HG02610 (cell line): ENCODE results near the gene ITLN1.
"Not testable (repeated sequence)": the region's sequence is repeated elsewhere in the genome, so short reads cannot be mapped to it uniquely, and the experiment has no call there.

Source experiments
- ATAC-seq: cut with Tn5 transposase; IDR thresholded peaks from one replicate; pipeline ENCODE4 v1.9.1; 2021; ENCODE audit warnings: mild to moderate bottlenecking, moderate library complexity; ENCODE audit not compliant: unreplicated experiment

ITLN1 gene

DNA sequence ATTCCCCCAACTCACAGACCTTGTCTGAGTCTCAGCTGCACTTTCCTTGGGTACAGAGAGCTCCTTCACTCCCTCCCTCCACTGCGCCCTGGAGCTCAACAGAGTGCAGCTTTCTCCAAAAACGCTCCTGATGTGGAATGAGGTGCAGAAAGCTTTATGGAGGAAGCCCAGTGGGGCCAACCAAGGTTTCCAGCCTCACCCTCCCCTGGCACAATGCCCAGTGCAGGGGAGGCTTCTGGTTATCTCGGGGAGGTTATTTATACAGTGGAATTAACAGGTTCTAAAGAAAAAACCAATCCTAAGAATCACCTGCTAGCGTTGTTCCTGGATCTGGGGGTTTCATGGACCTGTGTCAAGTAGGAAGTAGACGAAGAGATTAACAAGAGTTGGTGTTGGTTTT, at the start of gene ITLN1:
Gene ITLN1, minus strand, starts transcription at position 139 of the 400 bp plus-strand sequence. CDS start 303 bp downstream, outside the sequence.
- peak; percentile 9 for ATAC-seq

DNA sequence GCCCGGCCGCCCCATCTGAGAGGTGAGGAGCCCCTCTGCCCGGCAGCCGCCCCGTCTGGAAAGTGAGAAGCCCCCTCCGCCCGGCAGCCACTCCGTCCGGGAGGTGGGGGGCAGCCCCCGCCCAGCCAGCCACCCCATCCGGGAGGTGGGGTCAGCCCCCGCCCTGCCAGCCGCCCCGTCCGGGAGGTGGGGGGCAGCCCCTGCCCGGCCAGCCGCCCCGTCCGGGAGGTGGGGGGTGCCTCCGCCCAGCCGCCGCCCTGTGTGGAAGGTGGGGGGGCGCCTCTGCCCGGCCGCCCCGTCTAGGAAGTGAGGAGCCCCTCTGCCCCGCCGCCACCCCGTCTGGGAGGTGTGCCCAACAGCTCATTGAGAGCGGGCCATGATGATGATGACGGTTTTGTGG, 48.3 kb upstream of the ITLN1 start:
- ATAC-seq = not testable (repeated sequence)

DNA sequence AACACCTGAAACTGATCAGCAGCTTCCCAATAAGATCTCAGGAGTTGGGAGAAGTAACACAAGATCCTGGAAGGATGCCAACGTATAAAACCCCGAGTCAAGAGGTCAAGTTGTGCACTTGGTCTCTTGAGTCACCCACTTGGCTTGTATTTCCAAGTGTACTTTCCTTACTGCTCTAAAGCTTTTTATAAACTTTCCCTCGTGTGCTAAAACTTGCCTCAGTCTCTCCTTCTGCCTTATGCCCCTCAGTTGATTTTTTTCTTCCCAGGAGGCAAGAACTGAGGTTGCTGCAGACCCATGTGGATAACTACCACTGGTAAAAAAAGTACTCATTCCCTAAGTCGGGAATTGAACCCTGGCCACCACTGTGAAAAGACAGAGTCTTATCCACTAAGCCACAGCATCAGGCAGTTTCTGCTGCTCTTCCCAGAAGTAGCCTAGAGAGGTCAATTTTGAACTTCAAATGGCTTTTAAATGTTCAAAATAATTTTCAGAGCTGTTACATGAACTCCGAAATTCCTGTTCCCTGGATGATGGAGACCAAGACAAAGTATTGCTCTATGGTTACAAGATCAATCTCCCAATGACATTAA, 40.8 kb upstream of the ITLN1 start:
- no peak for ATAC-seq

DNA sequence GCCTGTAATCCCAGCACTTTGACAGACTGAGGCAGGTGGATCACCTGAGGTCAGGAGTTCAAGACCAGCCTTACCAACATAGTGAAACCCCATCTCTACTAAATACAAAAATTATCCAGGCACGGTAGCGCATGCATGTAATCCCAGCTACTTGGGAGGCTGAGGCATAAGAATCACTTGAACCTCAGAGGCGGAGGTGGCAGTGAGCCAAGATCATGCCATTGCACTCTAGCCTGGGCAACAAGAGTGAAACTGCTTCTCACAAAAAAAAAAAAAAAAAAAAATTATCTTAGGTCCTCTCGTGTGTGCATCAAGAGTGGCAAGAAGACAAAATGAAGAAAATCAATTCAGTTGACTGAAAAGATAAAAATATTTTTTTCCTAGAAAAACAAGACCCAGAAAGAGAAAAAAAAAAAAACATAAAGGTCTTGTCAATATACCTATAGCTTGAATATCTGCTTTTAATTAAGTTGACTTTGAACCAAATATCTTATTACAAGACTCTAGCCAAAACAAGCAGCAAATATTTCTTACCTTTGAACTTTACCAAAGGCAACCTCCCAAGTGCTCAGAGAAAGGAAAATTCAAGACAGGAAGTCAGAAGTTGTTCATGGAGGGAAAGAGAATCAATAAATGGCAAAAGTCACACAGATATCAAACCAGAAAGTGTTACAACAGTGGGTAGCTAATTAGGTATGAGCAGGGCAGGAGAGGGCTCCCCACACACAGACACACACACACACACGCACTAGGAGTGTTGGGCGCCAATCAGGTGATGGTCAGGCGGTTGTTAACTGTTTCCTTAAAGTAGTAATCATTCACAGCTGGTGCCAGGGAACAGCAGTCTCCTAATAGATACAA, 40.0 kb upstream of the ITLN1 start:
- ATAC-seq = no peak

DNA sequence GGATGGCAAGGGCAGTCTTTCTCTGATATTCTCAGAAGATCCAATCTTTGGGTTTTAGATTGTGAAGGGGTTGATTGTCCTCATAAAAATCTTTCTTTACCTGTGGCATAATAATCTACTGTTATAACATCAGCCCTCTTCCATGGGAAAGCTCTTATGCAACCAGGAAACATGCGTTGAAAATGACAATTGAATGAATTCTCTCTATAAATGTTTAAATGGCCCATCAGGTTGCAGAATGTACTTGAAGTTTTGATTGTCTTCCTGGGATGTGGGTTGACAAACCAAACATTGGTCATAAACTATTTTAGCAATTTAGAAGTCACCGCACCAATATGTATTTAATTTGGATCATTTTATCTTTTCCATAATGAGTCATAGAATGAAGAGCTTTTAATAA, 31.7 kb upstream of the ITLN1 start:
- ATAC-seq = no peak

DNA sequence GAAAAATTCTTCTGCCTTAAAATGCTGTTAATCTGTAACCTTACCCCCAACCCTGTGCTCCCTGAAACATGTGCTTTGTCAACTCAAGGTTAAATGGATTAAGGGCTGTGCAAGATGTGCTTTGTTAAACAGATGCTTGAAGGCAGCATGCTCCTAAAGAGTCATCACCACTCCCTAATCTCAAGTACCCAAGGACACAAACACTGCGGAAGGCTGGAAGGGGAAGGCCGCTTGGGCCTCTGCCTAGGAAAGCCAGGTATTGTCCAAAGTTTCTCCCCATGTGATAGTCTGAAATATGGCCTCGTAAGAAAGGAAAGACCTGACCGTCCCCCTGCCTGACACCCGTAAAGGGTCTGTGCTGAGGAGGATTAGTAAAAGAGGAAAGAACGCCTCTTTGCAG, 28.2 kb upstream of the ITLN1 start:
- ATAC-seq = not testable (repeated sequence)

DNA sequence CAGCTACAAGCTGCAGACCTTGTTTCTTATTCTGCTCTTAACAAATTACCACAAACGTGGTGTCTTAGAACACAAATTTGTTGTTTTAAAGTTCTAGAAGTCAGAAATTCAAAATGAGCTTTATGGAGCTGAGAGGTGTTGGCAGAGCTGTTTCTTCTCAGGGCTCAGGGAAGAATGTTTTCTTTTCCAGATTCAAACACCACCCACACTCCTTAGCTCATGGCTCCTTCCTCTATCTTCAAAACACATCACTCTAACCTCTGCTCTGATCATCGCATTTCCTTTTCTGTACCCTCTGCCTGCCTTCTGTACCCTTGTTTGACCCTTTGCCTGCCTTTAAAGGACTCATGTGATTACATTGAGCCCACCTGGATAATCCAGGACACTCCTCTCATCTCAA, 26.9 kb upstream of the ITLN1 start:
- ATAC-seq = no peak

DNA sequence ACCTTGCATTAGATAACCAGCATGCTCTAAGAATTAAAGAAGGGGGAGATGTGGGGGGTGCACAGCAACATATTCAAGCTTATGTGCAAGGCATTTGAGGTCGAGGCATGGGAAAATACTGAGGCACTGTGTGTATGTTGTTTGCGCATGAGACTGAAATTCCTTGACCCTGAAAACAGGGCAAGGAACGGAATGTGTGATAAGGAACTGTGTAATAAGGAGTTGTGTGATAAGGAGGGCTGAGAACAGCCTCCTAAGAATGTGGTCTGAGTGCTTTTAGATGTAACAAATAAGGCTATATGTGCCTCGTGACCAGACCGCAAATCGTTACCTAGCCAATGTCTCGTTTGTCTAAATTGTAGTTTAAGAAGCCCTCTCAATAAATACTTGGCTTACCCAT, 26.5 kb upstream of the ITLN1 start:
- no peak for ATAC-seq

DNA sequence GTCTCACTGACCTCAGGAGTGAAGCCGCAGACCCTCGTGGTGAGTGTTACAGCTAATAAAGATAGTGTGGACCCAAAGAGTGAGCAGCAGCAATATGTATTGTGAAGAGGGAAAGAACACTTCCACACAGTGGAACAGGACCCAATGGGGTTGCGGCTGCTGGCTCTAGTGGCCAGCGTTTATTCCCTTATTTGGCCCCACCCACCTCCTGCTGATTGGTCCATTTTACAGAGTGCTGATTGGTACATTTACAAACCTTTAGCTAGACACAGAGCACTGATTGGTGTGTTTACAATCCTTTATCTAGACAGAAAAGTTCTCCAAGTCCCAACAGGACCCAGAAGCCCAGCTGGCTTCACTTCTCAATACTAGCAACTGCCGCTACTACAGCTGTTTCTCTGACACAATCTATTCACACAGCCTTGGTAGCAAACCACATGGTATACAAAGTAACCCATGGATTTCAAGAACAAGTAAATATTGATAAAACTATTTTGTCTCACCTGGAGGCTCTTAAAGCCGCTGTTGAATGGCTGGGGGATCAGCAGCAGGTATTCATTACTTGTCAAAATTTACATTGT, 25.3 kb upstream of the ITLN1 start:
- no peak for ATAC-seq

DNA sequence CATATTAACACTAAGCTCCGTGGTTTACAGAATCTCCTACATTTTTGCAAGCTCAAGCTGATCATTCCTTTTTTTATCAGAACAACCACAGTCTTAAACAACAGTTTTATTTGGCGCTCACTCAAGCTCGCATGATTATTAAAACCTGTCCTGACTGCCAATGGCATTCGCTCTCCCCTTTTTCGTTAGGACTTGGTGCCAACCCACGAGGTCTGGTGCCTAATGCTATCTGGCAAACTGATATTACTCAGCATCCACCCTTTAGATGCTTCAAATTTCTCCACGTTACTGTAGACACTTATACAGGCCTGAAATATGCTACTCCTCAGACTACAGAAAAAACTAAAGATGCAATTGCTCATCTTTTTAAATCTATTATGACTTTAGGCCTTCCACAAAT, 23.0 kb upstream of the ITLN1 start:
- no peak for ATAC-seq

DNA sequence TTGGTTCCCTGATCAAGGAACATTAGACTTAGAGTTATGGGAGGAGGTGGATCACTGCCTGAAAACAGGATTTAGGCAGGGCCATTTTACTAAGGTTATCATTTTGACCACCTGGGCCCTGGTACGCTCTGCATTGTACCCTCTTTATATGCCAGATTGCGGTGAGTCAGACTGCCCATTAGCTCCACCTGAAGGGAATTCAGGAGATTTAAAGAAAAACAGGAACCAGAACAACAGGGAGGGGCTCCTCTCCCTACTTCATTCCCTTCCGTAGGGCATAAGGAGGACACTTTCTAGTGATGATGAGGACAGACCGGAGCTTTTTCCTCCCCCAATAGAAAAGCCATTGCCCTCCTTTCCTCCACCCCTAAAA, 20.6 kb upstream of the ITLN1 start:
- no peak for ATAC-seq

DNA sequence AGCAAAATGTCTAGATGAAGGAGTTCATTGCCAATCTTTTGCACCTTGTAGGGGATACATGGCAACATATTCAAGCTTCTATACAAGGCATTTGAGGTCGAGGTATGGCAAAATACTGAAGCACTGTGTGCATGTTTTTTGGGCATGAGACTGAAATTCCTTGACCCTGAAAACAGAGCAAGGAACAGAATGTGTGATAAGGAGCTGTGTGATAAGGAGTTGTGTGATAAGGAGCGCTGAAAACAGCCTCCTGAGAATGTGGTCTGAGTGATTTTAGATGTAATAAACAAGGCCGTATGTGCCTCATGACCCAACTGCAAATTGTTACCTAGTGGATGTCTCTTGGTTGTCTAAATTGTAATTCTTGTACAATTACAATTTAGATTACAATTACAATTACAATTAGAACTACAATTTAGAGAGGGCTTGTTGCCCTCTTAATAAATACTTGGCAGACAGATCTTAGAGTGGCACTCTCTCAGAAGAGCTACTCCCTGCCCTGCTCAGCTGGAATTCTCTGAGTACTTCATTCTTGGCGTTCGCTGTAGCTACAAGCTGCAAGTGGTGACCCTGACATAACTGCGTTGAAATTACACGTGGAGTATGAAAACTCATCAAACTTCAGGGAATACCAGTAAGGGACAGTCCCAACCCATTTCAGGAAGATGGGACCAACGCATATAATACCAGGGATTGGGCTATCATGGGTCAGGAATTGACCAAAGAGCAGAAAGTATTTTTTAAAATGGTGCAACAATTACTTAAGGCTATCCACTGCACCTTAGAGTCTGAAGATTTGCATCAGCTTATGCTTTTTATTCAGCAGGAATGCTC, 20.0 kb upstream of the ITLN1 start:
- ATAC-seq = no peak

DNA sequence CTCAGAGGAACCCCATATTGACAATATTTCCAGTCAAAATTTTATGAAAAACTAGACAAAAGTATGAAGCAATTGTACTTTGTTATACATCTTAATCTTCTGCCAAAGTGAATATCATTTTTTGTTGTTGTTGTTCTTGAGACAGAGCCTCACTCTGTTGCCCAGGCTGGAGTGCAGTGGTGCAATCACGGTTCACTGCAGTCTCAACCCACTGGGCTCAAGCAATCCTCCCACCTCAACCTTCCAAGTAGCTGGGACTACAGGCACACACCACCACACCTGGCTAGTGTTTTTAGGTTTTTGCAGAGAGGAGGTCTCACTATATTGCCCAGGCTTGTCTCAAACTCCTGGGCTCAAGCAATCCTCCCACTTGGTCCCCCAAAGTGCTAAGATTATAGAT, 17.3 kb upstream of the ITLN1 start:
- ATAC-seq = not testable (repeated sequence)

DNA sequence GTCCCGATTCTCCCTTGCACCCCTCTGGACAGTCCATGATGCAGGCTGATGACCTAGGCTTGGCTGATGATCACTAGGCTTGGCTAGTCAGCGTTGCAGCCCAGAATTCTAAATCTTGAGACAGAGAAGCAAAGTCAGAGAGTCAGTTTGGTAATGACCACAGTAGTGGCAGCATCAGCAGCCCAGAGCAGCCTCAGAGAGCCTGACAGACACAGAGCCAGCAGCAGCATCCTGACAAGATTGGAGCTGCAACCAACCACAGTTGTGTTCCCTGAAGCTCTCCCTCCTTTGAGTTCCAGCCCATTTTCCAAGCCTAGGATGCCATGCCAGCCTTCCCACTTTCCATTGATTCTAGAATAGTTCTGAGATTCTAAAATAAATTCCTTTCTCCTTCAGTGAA, 16.8 kb upstream of the ITLN1 start:
- ATAC-seq = no peak

DNA sequence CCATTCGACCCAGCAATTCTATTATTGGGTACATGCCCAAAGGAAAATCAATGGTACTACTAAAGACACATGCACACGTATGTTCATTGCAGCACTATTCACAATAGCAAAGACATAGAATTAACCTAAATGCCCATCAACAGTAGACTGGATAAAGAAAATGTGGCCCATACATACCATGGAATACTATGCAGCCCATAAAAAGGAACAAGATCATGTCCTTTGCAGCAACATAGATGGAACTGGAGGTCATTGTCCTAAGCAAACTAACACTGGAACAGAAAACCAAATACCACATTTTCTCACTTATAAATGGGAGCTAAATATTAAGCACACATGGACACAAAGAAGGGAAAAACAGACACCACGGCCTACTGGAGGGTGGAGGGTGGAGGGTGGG, 15.7 kb upstream of the ITLN1 start:
- not testable (repeated sequence) for ATAC-seq

DNA sequence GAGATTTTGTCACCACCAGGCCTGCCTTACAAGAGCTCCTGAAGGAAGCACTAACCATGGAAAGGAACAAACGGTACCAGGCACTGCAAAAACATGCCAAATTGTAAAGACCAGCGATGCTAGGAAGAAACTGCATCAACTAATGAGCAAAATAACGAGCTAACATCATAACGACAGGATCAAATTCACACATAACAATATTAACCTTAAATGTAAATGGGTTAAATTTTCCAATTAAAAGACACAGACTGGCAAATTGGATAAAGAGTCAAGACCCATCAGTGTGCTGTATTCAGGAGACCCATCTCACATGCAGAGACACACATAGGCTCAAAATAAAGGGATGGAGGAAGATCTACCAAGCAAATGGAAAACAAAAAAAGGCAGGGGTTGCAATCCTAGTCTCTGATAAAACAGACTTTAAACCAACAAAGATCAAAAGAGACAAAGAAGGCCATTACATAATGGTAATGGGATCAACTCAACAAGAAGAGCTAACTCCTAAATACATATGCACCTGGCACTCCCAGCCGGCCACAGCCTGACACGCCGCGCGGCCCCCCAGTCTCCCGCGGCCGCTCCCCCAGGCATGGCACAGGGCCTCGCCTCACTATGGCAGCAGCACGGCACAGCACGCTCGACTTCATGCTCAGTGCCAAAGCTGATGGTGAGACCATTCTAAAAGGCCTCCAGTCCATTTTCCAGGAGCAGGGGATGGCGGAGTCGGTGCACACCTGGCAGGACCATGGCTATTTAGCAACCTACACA, 9.6 kb upstream of the ITLN1 start:
- not testable (repeated sequence) for ATAC-seq

DNA sequence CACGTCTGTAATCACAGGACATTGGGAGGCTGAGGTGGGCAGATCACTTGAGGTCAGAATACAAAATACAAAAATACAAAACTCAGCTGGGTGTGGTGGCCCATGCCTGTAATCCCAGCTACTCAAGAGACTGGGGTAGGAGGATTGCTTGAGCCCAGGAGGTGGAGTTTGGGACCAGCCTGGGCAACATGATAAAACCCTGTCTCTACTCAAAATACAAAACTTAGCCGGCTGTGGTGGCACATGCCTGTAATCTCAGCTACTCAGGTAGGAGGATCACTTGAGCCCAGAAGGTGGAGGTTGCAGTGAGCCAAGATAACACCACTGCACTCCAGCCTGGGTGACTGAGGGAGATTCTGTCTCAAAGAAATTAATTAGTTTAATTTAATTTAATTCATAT, 6.5 kb upstream of the ITLN1 start:
- no peak for ATAC-seq

DNA sequence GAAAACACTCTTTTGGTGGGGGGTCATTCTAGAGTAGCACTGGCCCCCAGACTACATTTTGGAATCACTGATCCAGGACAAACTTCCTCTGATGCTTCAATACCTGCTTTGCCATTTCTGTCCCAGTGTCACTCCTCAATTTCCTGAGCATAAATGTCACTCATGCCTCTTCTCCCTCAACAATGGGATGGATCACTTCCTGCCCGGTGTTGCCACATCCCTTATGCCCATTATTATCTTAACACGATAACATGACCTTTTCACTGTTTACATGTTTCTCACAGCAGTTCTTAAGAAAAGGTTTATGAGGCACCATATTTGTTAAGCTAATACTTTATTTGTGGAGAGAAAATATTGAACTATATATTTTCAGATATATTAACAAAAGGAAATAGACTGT, 3.9 kb upstream of the ITLN1 start:
- ATAC-seq = no peak

DNA sequence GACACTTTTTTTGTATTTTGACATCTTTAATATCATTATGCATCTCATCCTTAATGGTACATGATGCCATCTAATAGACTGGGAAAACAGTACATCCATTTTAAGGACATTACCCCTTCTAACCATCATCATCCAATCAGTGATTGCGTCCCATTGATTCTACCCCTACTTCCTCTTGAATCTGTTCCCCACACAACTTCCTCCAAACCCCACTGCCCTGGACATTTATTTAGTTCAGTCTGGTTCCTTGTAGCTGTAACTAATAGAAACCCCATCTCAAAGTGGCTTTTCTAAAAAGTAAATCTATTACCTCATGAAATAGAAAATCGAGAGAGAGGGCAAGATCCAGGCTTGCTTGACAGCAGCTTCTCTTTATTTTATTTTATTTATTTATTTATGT, 2.1 kb upstream of the ITLN1 start:
- no peak for ATAC-seq

DNA sequence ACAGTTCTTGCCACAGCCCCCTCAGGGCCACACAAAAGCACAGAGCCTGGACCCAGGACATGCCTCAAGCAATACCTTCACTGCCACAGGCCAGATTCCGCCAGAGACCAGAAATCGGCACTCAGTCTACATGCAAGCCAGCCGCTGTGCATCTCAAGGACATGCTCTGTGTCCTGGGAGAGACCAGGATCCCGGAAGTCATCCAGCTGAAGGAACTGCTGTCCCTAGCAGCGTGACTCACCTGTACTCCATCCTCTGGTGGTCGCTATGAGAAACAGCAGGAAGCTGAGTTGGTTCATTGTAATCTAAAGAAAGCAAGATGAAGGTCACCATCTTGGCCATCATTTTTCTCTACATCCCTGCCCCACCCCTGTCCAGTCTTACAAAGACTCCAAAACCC, 401 bp downstream of the ITLN1 start:
- peak; percentile 70 for ATAC-seq
